ENCODE measurements around the gene EMC1.
"Not testable (repeated sequence)": the region's sequence is repeated elsewhere in the genome, so short reads cannot be mapped to it uniquely, and the experiment has no call there.

DNA sequence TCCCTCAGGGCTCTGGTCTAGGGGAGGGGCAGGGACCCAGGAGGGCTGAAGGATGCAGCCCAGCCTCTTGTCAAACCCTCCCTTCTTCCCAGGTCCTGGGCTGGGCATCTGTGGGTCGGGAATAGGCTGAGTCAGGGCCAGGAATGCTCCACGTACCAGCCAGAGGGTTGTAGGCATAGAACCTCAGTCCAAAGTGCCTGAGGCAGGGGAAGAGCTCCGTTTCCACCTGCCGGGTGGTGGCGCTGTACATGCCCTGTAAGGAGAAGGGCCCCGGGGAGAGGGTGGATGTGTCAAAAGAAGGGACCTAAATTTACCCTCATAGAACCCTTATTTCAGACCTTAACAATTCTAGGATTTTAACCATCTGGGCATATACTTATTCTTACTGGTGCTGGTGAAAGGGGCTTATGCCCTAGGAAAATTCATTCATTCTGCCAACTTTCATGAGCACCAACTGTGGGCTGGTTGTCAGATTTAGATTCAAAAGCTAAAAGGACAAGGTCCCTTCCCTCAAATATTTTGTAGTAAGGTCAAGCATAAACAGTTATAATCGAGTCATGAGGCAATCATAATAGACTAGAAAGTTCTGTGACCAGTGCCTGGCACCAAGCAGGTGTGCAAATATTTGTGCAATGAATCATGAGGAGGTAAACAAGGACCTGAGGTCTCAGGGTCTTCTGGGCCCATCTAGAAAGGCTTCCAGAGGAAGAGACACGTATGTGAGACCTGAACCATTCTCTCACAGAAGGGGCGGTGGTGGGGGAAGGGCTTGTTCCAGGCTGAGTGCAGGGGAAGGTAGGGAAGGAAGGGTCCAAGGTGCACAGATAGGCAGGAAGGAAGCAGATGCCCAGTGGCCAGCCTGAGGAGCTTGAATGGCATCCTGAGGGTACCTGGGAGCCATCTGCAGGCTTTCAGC, 18.4 kb upstream of the EMC1 start:
- TF ChIP-seq, protein P1, sequence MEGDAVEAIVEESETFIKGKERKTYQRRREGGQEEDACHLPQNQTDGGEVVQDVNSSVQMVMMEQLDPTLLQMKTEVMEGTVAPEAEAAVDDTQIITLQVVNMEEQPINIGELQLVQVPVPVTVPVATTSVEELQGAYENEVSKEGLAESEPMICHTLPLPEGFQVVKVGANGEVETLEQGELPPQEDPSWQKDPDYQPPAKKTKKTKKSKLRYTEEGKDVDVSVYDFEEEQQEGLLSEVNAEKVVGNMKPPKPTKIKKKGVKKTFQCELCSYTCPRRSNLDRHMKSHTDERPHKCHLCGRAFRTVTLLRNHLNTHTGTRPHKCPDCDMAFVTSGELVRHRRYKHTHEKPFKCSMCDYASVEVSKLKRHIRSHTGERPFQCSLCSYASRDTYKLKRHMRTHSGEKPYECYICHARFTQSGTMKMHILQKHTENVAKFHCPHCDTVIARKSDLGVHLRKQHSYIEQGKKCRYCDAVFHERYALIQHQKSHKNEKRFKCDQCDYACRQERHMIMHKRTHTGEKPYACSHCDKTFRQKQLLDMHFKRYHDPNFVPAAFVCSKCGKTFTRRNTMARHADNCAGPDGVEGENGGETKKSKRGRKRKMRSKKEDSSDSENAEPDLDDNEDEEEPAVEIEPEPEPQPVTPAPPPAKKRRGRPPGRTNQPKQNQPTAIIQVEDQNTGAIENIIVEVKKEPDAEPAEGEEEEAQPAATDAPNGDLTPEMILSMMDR (conservative IDR thresholded peaks at IDR 0.05; ENCODE audit: low read length) = peak; percentile 64
- TF ChIP-seq EZH2phosphoT487 (IDR thresholded peaks at IDR 0.05; ENCODE audit: borderline replicate concordance, low read depth, low read length) = not testable (repeated sequence)

All from OCI-LY7 (cell line).